K562 (cell line): ENCODE data around the gene ZSCAN25. TPM values are rescaled to one million over a fixed set of nuclear protein-coding genes. Genes with fewer than 3 reads are reported as not detected.

Experiments used
- ATAC-seq: fragments of 200-7000 bp; cut with Tn5 transposase; 3 replicates; pipeline ENCODE4 v1.9.1; 2020; ENCODE audit warnings: moderate library complexity
- BruUV-seq: library from RNA; stranded (reverse); fragments of 400-500 nt; replicated peaks from 2 replicates; lab custom pipeline; 2021; lab: Mats Ljungman, UMichigan
- CTCF ChIA-PET: fragments of 300-600 bp; formaldehyde crosslinking; extraction: SDS; loops from one replicate; lab custom pipeline; 2021; ENCODE audit warnings: low intra/inter-chr PET ratio; lab: Yijun Ruan, JAX
- POLR2A ChIA-PET: fragments of 300-600, 350-650 bp; sonication (Branson Sonifier 250); formaldehyde crosslinking; extraction: SDS; loops from one replicate; lab custom pipeline; 2021; ENCODE audit warnings: antibody characterized with exemption, inconsistent platforms; lab: Yijun Ruan, JAX
- DNase-seq, 4 experiments: peaks; one replicate each; pipeline versions ENCODE4 v3.0.0 to v3.0.0-alpha.2; 2011 to 2018; ENCODE audit warnings: low spot score in 3 of 4, mixed read lengths in 3 of 4; ENCODE audit errors: extremely low read depth in 1 of 4
- FAIRE-seq: peaks from 2 replicates; lab custom pipeline; 2011; peaks lifted over from hg19 to GRCh38; lab: Jason Lieb, UNC
- H2AFZ ChIP-seq: 2 replicates; pipeline ENCODE4 v1.6.0; 2011; ENCODE audit warnings: low read depth, low read length, control low read depth, inconsistent platforms
- H3K27ac ChIP-seq: fragments of 200-600 bp; 3 replicates; pipeline ENCODE4 v1.8.0; 2011; ENCODE audit warnings: low read depth, mild to moderate bottlenecking, control low read depth, inconsistent platforms, low read length, moderate library complexity, mixed read lengths; ENCODE audit errors: extremely low read depth
- H3K27me3 ChIP-seq, 2 experiments: fragments of 300-600 bp in 1 of 2; 2 replicates in 1 of 2; 3 replicates in 1 of 2; pipeline versions ENCODE4 v1.6.0 to v1.8.0; 2011; ENCODE audit warnings: inconsistent platforms in 2 of 2, low read length in 2 of 2, mild to moderate bottlenecking in 1 of 2, mixed read lengths in 1 of 2, moderate library complexity in 1 of 2; ENCODE audit not compliant: control insufficient read depth in 2 of 2, insufficient read depth in 2 of 2
- H3K36me3 ChIP-seq: fragments of 300-600 bp; 3 replicates; pipeline ENCODE4 v1.8.0; 2011; ENCODE audit warnings: mild to moderate bottlenecking, low read length, inconsistent platforms; ENCODE audit not compliant: control insufficient read depth, insufficient read depth
- H3K4me1 ChIP-seq, 2 experiments: fragments of 200-600 bp in 1 of 2; replicated peaks in 1 of 2; 2 replicates in 1 of 2; 3 replicates in 1 of 2; pipeline versions ENCODE4 v1.5.1 to v1.8.0; 2011; ENCODE audit warnings: inconsistent platforms in 2 of 2, low read length in 2 of 2, mild to moderate bottlenecking in 1 of 2, mixed read lengths in 1 of 2, moderate library complexity in 1 of 2; ENCODE audit not compliant: control insufficient read depth in 2 of 2, insufficient read depth in 2 of 2
- H3K4me2 ChIP-seq: 2 replicates; pipeline ENCODE4 v1.6.1; 2011; ENCODE audit warnings: low read length, control low read depth, inconsistent platforms, mixed read lengths; ENCODE audit not compliant: insufficient read depth
- H3K4me3 ChIP-seq: fragments of 200-600 bp; sonication (generic), shearing (Covaris generic); 2 replicates; pipeline ENCODE4 v1.5.1; 2016; ENCODE audit warnings: control low read depth, inconsistent platforms
- H3K79me2 ChIP-seq: fragments of 200-600 bp; 3 replicates; pipeline ENCODE4 v1.8.0; 2011; ENCODE audit warnings: low read length, inconsistent platforms; ENCODE audit not compliant: control insufficient read depth, insufficient read depth
- H3K9ac ChIP-seq, 2 experiments: 2 replicates each; pipeline versions ENCODE4 v1.6.0 to v1.6.1; 2011; ENCODE audit warnings: low read depth in 2 of 2, low read length in 2 of 2, control low read depth in 1 of 2, inconsistent platforms in 1 of 2, mild to moderate bottlenecking in 1 of 2, mixed read lengths in 1 of 2; ENCODE audit not compliant: insufficient read depth in 1 of 2
- H3K9me1 ChIP-seq: one replicate; pipeline ENCODE4 v1.6.0; 2011; ENCODE audit warnings: inconsistent platforms, mild to moderate bottlenecking, low read length, moderate library complexity; ENCODE audit not compliant: control insufficient read depth, insufficient read depth
- H3K9me3 ChIP-seq: replicated peaks from 2 replicates; pipeline ENCODE4 v1.5.1; 2011; ENCODE audit warnings: low read depth, low read length, inconsistent platforms; ENCODE audit not compliant: control insufficient read depth, insufficient read depth
- H4K20me1 ChIP-seq: replicated peaks from 2 replicates; pipeline ENCODE4 v1.6.1; 2011; ENCODE audit warnings: low read length, inconsistent platforms, mixed read lengths; ENCODE audit not compliant: control insufficient read depth, insufficient read depth
- BMI1 ChIP-seq: fragments of 150-350 bp; IDR thresholded peaks from 2 replicates; pipeline ENCODE4 v1.6.1; 2014; ENCODE audit warnings: low read length
- MEF2A ChIP-seq: IDR thresholded peaks from 2 replicates; pipeline ENCODE4 v1.6.1; 2011; ENCODE audit warnings: low read depth, mild to moderate bottlenecking, low read length, moderate library complexity; ENCODE audit not compliant: control insufficient read depth
- NFE2 ChIP-seq: IDR thresholded peaks from 2 replicates; pipeline ENCODE4 v1.6.1; 2014; ENCODE audit warnings: antibody characterized with exemption, low read depth
- ZNF121 ChIP-seq: sonication (generic); formaldehyde crosslinking; conservative IDR thresholded peaks from 2 replicates; pipeline ENCODE4 v1.8.0; 2022; ENCODE audit warnings: missing genetic modification reagents
- ZNF134 ChIP-seq: fragments of 250-450 bp; sonication (Bioruptor Pico); conservative IDR thresholded peaks from 2 replicates; pipeline ENCODE4 v1.4.0; 2020
- ZNF511 ChIP-seq: sonication (generic); formaldehyde crosslinking; IDR thresholded peaks from 2 replicates; pipeline ENCODE4 v1.8.0; 2022; ENCODE audit warnings: mild to moderate bottlenecking, missing genetic modification reagents
- WGBS: fragments of 100-300 bp; shearing (Covaris generic); methylation state at CpG from one replicate; pipeline ENCODE4 v1.1.6; 2016; ENCODE audit warnings: low coverage, mixed read lengths; ENCODE audit not compliant: insufficient coverage; ENCODE audit errors: missing lambda C conversion rate; 5-methylcytosine and 5-hydroxymethylcytosine counted together
- in situ Hi-C: fragments of 300-500 bp; cut with MboI; formaldehyde crosslinking; loops from 4 replicates; pipeline ENCODE4 v1.15.0; 2018; ENCODE audit warnings: inconsistent platforms, mixed read lengths
- intact Hi-C: fragments of 100-400 bp; cut with micrococcal nuclease; formaldehyde crosslinking; loops from 2 replicates; pipeline ENCODE4 v1.14.2; 2022
- polyA plus RNA-seq, 8 experiments: library from polyadenylated mRNA; depleted of rRNA in 4 of 8; stranded (reverse) in 5 of 8; unstranded in 3 of 8; fragments of >200 nt; fragmentation: Nextera tagmentation in 2 of 8; fragmentation: Illumina TruSeq in 1 of 8; extraction: Ambion mirVana in 2 of 8; extraction: Trizol in 1 of 8; gene quantifications; 2 replicates each; pipeline versions ENCODE4 v1.2.1 to v1.2.3, GENCODE V29; 2011 to 2014; ENCODE audit warnings: inconsistent platforms in 1 of 8, missing spikeins in 1 of 8
- total RNA-seq, 7 experiments: library from RNA; depleted of rRNA in 6 of 7; stranded (reverse); fragments of >200 nt in 6 of 7; fragmentation: Illumina TruSeq in 2 of 7; extraction: Trizol in 2 of 7; gene quantifications; 2 replicates each; pipeline versions ENCODE4 v1.2.1 to v1.2.3, GENCODE V29; 2011 to 2021; ENCODE audit warnings: low replicate concordance in 1 of 7

The ZSCAN25 gene
- total and polyA plus RNA-seq, 9 of the 15 experiments (the other 6 are each of a cell fraction or from before 2014, with no cell fraction given), result 0.94 to 18.4 (median 12.8) TPM

GRCh38 chr7:99605527-99605926 is 11.2 kb upstream of the ZSCAN25 start:
- H3K27me3 ChIP-seq, result peaks cover 4 to 34% of the 10 kb centered on the region in 2 experiments; a peak in 3 of 5 replicates
- DNase-seq (no peak), ATAC-seq (no peak), FAIRE-seq (no peak)
- BruUV-seq, result no TSS peak
- intact Hi-C loops, result no loop called here
- no peaks in the 10 kb centered on the region for H4K20me1 ChIP-seq
- H2AFZ ChIP-seq, result no peak overlapping the region
- no peak overlapping the region for H3K27ac ChIP-seq
- no peak overlapping the region for H3K9ac ChIP-seq
- POLR2A ChIA-PET, result interaction anchor here (0.6 to 1.5 kb wide), 2 partner anchors 11 to 41 kb away, joined by 3 to 4 read pairs; partner anchors contain the start of gene ZSCAN25
- H3K4me2 ChIP-seq, result no peak overlapping the region
- no peaks in the 10 kb centered on the region for H3K79me2 ChIP-seq
- CTCF ChIA-PET, result no interaction called here
- in situ Hi-C loops, result no loop called here
- H3K4me1 ChIP-seq, result peaks cover 0 to 8% of the 10 kb centered on the region in 2 experiments; a peak in 2 of 5 replicates
- no peak for TF ChIP-seq ZNF511
- peak; percentile 60; the same call in 1 of the 2 replicates for TF ChIP-seq ZNF121 (CRISPR knock-in tag)
- TF ChIP-seq ZNF134 (CRISPR knock-in tag), result no peak
- TF ChIP-seq BMI1, result no peak
- no peak for TF ChIP-seq MEF2A
- no peak for TF ChIP-seq NFE2
- H3K36me3 ChIP-seq, result no peaks in the 10 kb centered on the region
- no peaks in the 10 kb centered on the region for H3K9me3 ChIP-seq
- WGBS, result 23% methylated on average over 7 of the region's 7 CpGs
- H3K9me1 ChIP-seq, result no peaks in the 10 kb centered on the region
- no peak overlapping the region for H3K4me3 ChIP-seq
